ENCODE measurements around the gene STAB2.

STAB2 gene

DNA sequence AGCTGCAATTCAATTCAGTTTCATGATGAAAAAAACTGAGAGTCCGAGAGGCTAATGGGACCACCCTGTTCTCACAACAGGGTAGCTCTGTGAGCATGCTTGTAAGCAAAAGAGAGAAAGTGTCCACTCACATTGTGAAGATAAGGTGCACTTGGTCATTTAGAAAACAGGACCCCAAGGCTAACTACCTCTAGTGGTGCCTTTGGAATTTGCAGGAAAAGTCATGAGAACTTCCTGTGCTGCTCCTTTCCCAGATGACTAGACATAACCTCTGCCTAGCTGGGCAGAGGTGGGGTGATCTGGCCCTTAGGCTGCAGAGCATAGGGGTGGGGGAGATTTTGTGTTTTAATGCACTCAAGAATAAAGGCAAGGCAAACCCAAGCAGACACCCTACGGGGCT is 118.9 kb downstream of the STAB2 start:
- Histone ChIP-seq H3K4me1 (ENCODE audit: insufficient read depth, low read length) (no peaks in the 10 kb centered on the region), H3K36me3 (ENCODE audit: insufficient read depth, low read depth, low read length) (no peaks in the 10 kb centered on the region), H3K9ac (ENCODE audit: low read depth, low read length) (no peak overlapping the region), H3K9me3 (ENCODE audit: insufficient read depth, low read depth, low read length) (no peaks in the 10 kb centered on the region), H3K27me3 (ENCODE audit: insufficient read depth, low read length) (no peaks in the 10 kb centered on the region), H3K27ac (ENCODE audit: low read length) (no peak overlapping the region), H3K4me3 (ENCODE audit: low read length) (no peak overlapping the region)

DNA sequence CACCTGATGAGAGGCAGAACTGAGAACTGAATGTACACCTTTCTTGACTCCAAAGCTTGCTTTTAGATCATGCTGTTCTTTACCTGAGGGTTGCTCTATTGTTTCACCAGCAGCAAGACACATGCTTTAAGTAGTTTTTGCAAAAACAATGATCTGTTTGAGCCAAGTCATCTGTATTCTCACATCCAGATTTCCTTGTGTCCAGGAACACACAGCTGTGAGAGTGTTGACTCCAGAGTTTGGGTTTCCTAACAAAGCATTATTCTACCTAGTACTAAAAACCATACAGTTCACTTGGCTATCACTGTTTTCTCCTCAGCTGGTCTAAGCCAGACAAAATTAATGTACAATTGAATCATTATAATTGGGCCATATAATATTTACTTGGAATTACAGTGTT is 120.4 kb downstream of the STAB2 start:
- no peaks in the 10 kb centered on the region for H3K9me3 ChIP-seq (ENCODE audit: insufficient read depth, low read depth, low read length)
- no peak overlapping the region for H3K4me3 ChIP-seq (ENCODE audit: low read length)
- no peak overlapping the region for H3K27ac ChIP-seq (ENCODE audit: low read length)
- H3K4me1 ChIP-seq (ENCODE audit: insufficient read depth, low read length): no peaks in the 10 kb centered on the region
- no peaks in the 10 kb centered on the region for H3K27me3 ChIP-seq (ENCODE audit: insufficient read depth, low read length)
- H3K9ac ChIP-seq (ENCODE audit: low read depth, low read length): no peak overlapping the region
- no peaks in the 10 kb centered on the region for H3K36me3 ChIP-seq (ENCODE audit: insufficient read depth, low read depth, low read length)

DNA sequence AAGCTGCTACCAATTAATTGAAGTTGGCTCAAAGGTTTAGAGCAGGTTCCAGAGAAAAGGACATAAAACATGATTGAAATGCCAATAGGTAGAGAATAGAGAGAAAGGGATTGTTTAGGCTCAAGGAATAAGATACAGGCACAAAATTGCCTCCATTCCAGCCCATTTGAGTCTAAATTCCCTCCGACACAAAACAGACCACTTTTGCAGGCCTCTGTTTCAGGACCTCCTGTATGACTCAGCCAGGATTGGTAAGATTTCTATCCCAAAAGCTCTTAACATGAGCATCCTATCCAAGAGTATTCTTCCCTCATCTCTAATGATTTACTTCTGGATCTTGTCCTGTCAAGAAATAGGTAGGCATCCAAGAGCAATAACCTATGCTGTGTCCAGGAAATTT is 123.5 kb downstream of the STAB2 start:
- H3K4me3 ChIP-seq (ENCODE audit: low read length): no peak overlapping the region
- H3K9me3 ChIP-seq (ENCODE audit: insufficient read depth, low read depth, low read length): no peaks in the 10 kb centered on the region
- H3K9ac ChIP-seq (ENCODE audit: low read depth, low read length): no peak overlapping the region
- no peaks in the 10 kb centered on the region for H3K27me3 ChIP-seq (ENCODE audit: insufficient read depth, low read length)
- H3K27ac ChIP-seq (ENCODE audit: low read length): no peak overlapping the region
- H3K36me3 ChIP-seq (ENCODE audit: insufficient read depth, low read depth, low read length): no peaks in the 10 kb centered on the region
- H3K4me1 ChIP-seq (ENCODE audit: insufficient read depth, low read length): no peaks in the 10 kb centered on the region

DNA sequence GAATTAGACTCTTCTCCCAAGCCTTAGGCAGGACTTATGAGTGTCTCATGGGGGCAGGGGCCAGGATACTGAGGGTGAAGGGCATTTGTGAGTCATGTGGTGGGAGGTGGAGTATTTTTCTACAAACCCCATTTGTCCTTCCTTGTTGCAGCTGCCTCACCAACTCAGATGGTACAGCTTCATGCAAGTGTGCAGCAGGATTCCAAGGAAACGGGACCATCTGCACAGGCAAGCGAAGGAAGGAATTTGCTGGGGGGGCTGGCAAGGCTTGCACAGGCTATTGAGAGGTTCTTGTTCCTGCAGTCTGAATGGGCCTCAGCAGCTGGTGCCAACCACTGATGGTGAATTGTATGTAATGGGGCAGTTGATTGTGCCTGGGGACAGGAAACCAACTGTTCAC is 125.1 kb downstream of the STAB2 start:
- Histone ChIP-seq H3K4me3 (ENCODE audit: low read length) (no peak overlapping the region), H3K36me3 (ENCODE audit: insufficient read depth, low read depth, low read length) (no peaks in the 10 kb centered on the region), H3K9ac (ENCODE audit: low read depth, low read length) (no peak overlapping the region), H3K27ac (ENCODE audit: low read length) (no peak overlapping the region), H3K4me1 (ENCODE audit: insufficient read depth, low read length) (no peaks in the 10 kb centered on the region), H3K27me3 (ENCODE audit: insufficient read depth, low read length) (no peaks in the 10 kb centered on the region), H3K9me3 (ENCODE audit: insufficient read depth, low read depth, low read length) (no peaks in the 10 kb centered on the region)

DNA sequence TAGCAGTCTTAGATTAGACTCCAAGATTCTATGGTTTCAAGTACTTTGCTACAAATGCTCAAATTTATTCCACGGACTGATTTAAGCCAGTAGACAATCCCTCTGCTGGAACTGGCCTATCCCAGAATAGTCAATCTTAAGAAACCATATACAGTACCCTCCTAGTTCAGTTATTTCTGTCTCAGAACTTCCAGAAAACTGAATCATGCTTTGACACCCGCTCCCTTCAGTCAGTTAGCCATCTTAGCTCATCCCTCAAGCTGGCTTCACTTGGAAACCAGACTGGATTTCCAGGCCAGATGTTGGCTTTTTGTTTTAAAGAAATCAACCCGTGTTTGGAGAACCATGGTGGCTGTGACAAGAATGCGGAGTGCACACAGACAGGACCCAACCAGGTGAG is 128.4 kb downstream of the STAB2 start:
- Histone ChIP-seq H3K9me3 (ENCODE audit: insufficient read depth, low read depth, low read length) (no peaks in the 10 kb centered on the region), H3K4me1 (ENCODE audit: insufficient read depth, low read length) (no peaks in the 10 kb centered on the region), H3K36me3 (ENCODE audit: insufficient read depth, low read depth, low read length) (no peaks in the 10 kb centered on the region), H3K4me3 (ENCODE audit: low read length) (no peak overlapping the region), H3K27me3 (ENCODE audit: insufficient read depth, low read length) (no peaks in the 10 kb centered on the region), H3K27ac (ENCODE audit: low read length) (no peak overlapping the region), H3K9ac (ENCODE audit: low read depth, low read length) (no peak overlapping the region)

DNA sequence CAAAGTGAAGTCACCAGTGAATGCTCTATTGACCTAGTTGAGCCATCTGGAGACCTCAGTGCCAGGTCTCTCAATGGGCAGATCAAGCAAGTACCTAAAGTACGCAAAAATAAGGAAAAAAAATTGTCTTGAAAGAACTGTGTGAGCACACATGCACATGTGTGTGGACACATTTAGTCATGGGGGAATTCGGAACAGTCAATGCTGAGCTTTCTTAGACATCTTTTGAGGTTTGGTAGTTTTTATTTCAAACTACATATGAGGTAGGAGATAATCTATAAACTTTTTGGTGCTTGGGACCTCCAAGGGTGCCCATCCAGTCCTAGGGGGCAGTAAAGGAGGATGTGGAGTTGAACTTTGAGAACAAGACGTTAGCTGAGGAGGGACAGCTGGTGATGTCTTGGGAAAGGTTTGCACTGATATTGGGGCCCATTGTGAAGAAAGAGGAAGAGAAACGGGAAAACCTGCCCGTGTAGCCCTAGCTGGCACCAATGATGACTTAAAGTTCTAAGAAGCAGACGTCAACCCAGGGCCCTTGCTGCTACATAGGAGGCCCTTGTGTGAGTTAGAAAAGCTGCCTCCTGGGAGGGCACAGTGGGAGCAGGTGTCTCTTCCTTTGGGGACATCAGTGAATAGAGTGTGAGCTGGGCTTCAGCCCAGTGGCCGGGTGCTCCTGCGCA is 129.6 kb downstream of the STAB2 start:
- no peaks in the 10 kb centered on the region for H3K36me3 ChIP-seq (ENCODE audit: insufficient read depth, low read depth, low read length)
- H3K27me3 ChIP-seq (ENCODE audit: insufficient read depth, low read length): no peaks in the 10 kb centered on the region
- no peak overlapping the region for H3K4me3 ChIP-seq (ENCODE audit: low read length)
- H3K27ac ChIP-seq (ENCODE audit: low read length): no peak overlapping the region
- H3K4me1 ChIP-seq (ENCODE audit: insufficient read depth, low read length): no peaks in the 10 kb centered on the region
- no peak overlapping the region for H3K9ac ChIP-seq (ENCODE audit: low read depth, low read length)
- no peaks in the 10 kb centered on the region for H3K9me3 ChIP-seq (ENCODE audit: insufficient read depth, low read depth, low read length)

DNA sequence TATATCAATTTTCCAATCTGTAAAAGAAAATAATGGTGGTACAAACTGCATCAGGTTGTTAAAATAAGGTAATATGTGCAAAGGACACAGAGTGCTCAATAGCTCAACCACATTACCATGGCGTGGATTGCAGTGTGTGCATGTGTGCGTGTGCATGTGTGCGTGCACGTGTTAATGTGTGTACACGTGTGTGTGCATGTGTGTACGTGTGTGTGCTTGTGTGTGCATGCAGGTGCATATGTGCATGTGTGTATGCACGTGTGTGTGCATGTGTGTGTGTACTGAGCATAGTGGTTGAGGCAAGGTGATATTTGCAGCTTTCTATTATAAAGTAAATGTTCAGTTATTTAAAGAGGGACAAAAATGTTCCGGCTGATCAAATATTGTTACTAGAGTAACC is 138.3 kb downstream of the STAB2 start:
- Histone ChIP-seq H3K27me3 (ENCODE audit: insufficient read depth, low read length) (no peaks in the 10 kb centered on the region), H3K27ac (ENCODE audit: low read length) (no peak overlapping the region), H3K4me3 (ENCODE audit: low read length) (no peak overlapping the region), H3K9me3 (ENCODE audit: insufficient read depth, low read depth, low read length) (no peaks in the 10 kb centered on the region), H3K36me3 (ENCODE audit: insufficient read depth, low read depth, low read length) (no peaks in the 10 kb centered on the region), H3K4me1 (ENCODE audit: insufficient read depth, low read length) (no peaks in the 10 kb centered on the region), H3K9ac (ENCODE audit: low read depth, low read length) (no peak overlapping the region)

DNA sequence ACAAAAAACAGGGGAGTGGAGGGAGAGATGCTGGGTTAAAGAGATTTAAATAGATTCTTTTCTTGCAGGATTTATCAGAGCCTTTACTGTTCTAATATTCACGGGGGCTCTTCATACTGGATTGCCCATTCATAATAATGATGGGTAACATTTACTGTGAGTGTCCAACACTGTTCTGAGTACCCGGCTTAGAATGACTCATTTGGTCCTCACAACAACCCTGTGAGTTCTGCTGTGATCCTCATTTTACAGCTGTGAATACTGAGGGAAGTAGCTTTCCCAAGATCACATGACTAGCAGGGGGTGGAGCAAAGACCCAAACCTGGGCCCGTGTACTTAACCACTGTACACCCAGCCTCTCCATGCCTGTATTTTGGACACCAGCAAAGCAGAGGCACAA is 140.6 kb downstream of the STAB2 start:
- H3K9me3 ChIP-seq (ENCODE audit: insufficient read depth, low read depth, low read length): peaks cover 9% of the 10 kb centered on the region; the same call in 1 of the 2 replicates
- no peak overlapping the region for H3K4me3 ChIP-seq (ENCODE audit: low read length)
- H3K27me3 ChIP-seq (ENCODE audit: insufficient read depth, low read length): no peaks in the 10 kb centered on the region
- no peak overlapping the region for H3K27ac ChIP-seq (ENCODE audit: low read length)
- H3K4me1 ChIP-seq (ENCODE audit: insufficient read depth, low read length): no peaks in the 10 kb centered on the region
- H3K36me3 ChIP-seq (ENCODE audit: insufficient read depth, low read depth, low read length): no peaks in the 10 kb centered on the region
- no peak overlapping the region for H3K9ac ChIP-seq (ENCODE audit: low read depth, low read length)

DNA sequence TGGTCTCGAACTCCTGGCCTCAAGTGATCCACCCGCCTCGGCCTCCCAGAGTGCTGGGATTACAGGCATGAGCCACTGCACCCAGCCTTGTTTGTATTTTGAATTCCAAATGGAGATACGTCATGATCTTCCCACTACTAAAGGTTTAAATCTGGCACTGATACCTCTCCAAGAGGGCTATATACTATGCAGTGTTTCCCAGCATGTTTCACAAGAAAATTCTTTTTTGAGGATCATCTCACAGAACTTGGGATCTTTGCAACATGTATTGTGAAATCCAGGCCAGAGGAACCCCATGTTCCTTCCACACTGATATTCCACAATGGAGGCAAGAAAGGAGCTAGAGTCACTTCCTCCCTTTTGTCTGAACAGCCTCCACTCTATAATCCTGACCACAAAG is 141.2 kb downstream of the STAB2 start:
- Histone ChIP-seq H3K27me3 (ENCODE audit: insufficient read depth, low read length) (no peaks in the 10 kb centered on the region), H3K4me1 (ENCODE audit: insufficient read depth, low read length) (no peaks in the 10 kb centered on the region), H3K4me3 (ENCODE audit: low read length) (no peak overlapping the region), H3K9ac (ENCODE audit: low read depth, low read length) (no peak overlapping the region), H3K36me3 (ENCODE audit: insufficient read depth, low read depth, low read length) (no peaks in the 10 kb centered on the region), H3K9me3 (ENCODE audit: insufficient read depth, low read depth, low read length) (peaks cover 9% of the 10 kb centered on the region; the same call in 1 of the 2 replicates), H3K27ac (ENCODE audit: low read length) (no peak overlapping the region)

DNA sequence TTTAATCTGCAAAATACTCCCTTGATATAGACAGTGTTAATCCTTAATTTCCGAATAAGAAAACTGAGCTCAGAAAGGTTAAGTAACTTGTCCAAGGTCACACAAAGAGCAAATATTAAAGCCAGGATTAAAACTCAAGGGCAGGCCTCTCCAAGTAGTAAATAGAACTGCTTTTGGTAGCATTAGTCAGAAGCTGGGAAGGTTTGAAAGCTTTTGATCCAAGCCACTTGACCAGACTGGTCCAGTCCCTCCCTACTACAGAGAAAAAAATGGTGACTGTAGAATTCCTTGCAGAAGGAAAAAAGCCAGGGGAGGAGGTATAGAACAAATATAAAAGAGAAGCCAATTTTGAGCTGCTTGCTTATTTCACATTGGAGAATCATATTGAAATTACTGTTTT is 142.4 kb downstream of the STAB2 start:
- Histone ChIP-seq H3K27me3 (ENCODE audit: insufficient read depth, low read length) (no peaks in the 10 kb centered on the region), H3K9ac (ENCODE audit: low read depth, low read length) (no peak overlapping the region), H3K36me3 (ENCODE audit: insufficient read depth, low read depth, low read length) (no peaks in the 10 kb centered on the region), H3K4me3 (ENCODE audit: low read length) (no peak overlapping the region), H3K9me3 (ENCODE audit: insufficient read depth, low read depth, low read length) (peaks cover 9% of the 10 kb centered on the region; the same call in 1 of the 2 replicates), H3K4me1 (ENCODE audit: insufficient read depth, low read length) (no peaks in the 10 kb centered on the region), H3K27ac (ENCODE audit: low read length) (no peak overlapping the region)

DNA sequence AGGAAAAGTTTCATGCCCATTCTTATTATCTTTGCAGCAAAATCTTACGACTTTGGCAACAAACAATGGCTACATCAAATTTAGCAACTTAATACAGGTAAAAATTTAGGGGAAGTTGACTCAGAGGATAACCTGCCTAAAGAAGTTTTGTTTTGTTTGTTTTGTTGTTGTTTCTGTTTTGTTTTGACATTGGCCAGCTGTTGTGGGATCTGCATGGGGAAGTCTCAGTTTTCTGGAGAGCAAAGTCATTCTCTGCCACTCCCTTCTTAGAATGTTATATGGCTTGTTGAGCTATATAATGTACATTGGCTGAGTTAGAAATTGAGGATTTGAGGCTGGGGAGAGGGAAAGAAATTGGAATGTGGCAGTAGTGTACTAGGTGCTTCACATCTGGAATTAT is 144.5 kb downstream of the STAB2 start:
- Histone ChIP-seq H3K36me3 (ENCODE audit: insufficient read depth, low read depth, low read length) (no peaks in the 10 kb centered on the region), H3K27me3 (ENCODE audit: insufficient read depth, low read length) (peaks cover 4% of the 10 kb centered on the region; the same call in 1 of the 2 replicates), H3K9ac (ENCODE audit: low read depth, low read length) (no peak overlapping the region), H3K4me3 (ENCODE audit: low read length) (no peak overlapping the region), H3K9me3 (ENCODE audit: insufficient read depth, low read depth, low read length) (peaks cover 9% of the 10 kb centered on the region; the same call in 1 of the 2 replicates), H3K4me1 (ENCODE audit: insufficient read depth, low read length) (no peaks in the 10 kb centered on the region), H3K27ac (ENCODE audit: low read length) (no peak overlapping the region)

DNA sequence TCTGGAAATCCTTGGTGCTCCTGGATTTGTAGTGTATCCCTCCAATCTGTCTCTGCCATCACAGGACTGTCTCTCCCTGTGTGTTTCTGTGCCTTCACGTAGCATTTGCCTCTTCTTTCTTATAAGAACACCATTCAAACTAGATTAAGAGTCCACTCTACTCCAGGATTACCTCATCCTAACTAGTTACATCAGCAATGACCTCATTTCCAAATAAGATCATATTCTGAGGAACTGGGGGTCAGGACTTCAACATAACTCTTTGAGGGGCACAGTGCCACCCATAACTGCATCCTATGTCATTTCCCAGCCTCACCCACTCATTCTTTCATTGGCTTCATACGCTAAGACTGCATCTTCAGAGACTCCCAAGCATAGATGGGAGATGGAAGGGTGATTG is 147.8 kb downstream of the STAB2 start:
- no peak overlapping the region for H3K9ac ChIP-seq (ENCODE audit: low read depth, low read length)
- no peaks in the 10 kb centered on the region for H3K4me1 ChIP-seq (ENCODE audit: insufficient read depth, low read length)
- no peak overlapping the region for H3K4me3 ChIP-seq (ENCODE audit: low read length)
- H3K27ac ChIP-seq (ENCODE audit: low read length): no peak overlapping the region
- peaks cover 4% of the 10 kb centered on the region; the same call in 1 of the 2 replicates for H3K27me3 ChIP-seq (ENCODE audit: insufficient read depth, low read length)
- no peaks in the 10 kb centered on the region for H3K36me3 ChIP-seq (ENCODE audit: insufficient read depth, low read depth, low read length)
- peaks cover 9% of the 10 kb centered on the region; the same call in 1 of the 2 replicates for H3K9me3 ChIP-seq (ENCODE audit: insufficient read depth, low read depth, low read length)
